Stimulated activated CD8-positive, alpha-beta memory T cell treated with anti-CD3 and anti-CD28 coated beads, Interleukin-15, amount 100 ng/mL, for 4 hours (primary cell): ENCODE results near the gene PCDHGC3.

Experiments
- DNase-seq, 2 donors: peaks; one replicate each; pipeline ENCODE4 v3.0.0-alpha.2; 2020; ENCODE audit warnings: low read depth in 2 of 2

PCDHGC3 gene

GRCh38 chr5:141508440-141508797 is 32.7 kb downstream of the PCDHGC3 start:
- DNase-seq = no peak

GRCh38 chr5:141508798-141509611 is 33.2 kb downstream of the PCDHGC3 start:
- no peak for DNase-seq

GRCh38 chr5:141510160-141510559 is 34.4 kb downstream of the PCDHGC3 start:
- DNase-seq = no peak

GRCh38 chr5:141510850-141511601 is 35.3 kb downstream of the PCDHGC3 start:
- no peak for DNase-seq

GRCh38 chr5:141511771-141512325 is 36.1 kb downstream of the PCDHGC3 start:
- DNase-seq = no peak

GRCh38 chr5:141512390-141512910 is 36.7 kb downstream of the PCDHGC3 start:
- DNase-seq = peak; percentile 46 to 68

- no peak for DNase-seq
Observed at GRCh38 chr5:141512911-141513626, 37.3 kb downstream of the PCDHGC3 start.

GRCh38 chr5:141513627-141514329 is 38.0 kb downstream of the PCDHGC3 start:
- peak; percentile 50 to 73 for DNase-seq

- DNase-seq = no peak
Observed at GRCh38 chr5:141514330-141515133, 38.8 kb downstream of the PCDHGC3 start.

- no peak for DNase-seq
Observed at GRCh38 chr5:141515141-141515540, 39.4 kb downstream of the PCDHGC3 start.

- no peak for DNase-seq
Observed at GRCh38 chr5:141515946-141516671, 40.3 kb downstream of the PCDHGC3 start.

GRCh38 chr5:141516672-141517025 is 40.9 kb downstream of the PCDHGC3 start:
- DNase-seq = no peak

- no peak for DNase-seq
Observed at GRCh38 chr5:141517312-141517711, 41.5 kb downstream of the PCDHGC3 start.

GRCh38 chr5:141517880-141518617 is 42.3 kb downstream of the PCDHGC3 start:
- DNase-seq = no peak

GRCh38 chr5:141518618-141519015 is 42.9 kb downstream of the PCDHGC3 start:
- DNase-seq = no peak

- no peak for DNase-seq
Observed at GRCh38 chr5:141519605-141520565, 44.1 kb downstream of the PCDHGC3 start.

GRCh38 chr5:141521244-141521781 is 45.5 kb downstream of the PCDHGC3 start:
- no peak for DNase-seq

- no peak for DNase-seq
Observed at GRCh38 chr5:141522301-141522700, 46.5 kb downstream of the PCDHGC3 start.
